ENCODE data around the gene WDR49.
"Not testable (repeated sequence)": the region's sequence is repeated elsewhere in the genome, so short reads cannot be mapped to it uniquely, and the experiment has no call there.

WDR49 gene

GRCh38 chr3:167653760-167654159 is at the start of gene WDR49:
Gene WDR49 (minus strand): TSS chr3:167653942. CDS start chr3:167653425, 517 bp downstream.
- DNase-seq, result no peak

- no peak for DNase-seq
Measured at GRCh38 chr3:167700926-167701325, 47.2 kb upstream of the WDR49 start.

- no peak for DNase-seq
Measured at GRCh38 chr3:167700046-167700445, 46.3 kb upstream of the WDR49 start.

GRCh38 chr3:167694121-167694520 is 40.4 kb upstream of the WDR49 start:
- no peak for DNase-seq

GRCh38 chr3:167691366-167691765 is 37.6 kb upstream of the WDR49 start:
- no peak for DNase-seq

GRCh38 chr3:167684388-167684993 is 30.7 kb upstream of the WDR49 start:
- no peak for DNase-seq

GRCh38 chr3:167679526-167679925 is 25.8 kb upstream of the WDR49 start:
- DNase-seq, result no peak

- DNase-seq, result no peak
Measured at GRCh38 chr3:167675848-167676247, 22.1 kb upstream of the WDR49 start.

- no peak for DNase-seq
Measured at GRCh38 chr3:167673221-167673620, 19.5 kb upstream of the WDR49 start.

- DNase-seq, result no peak
Measured at GRCh38 chr3:167671878-167672427, 18.2 kb upstream of the WDR49 start.

GRCh38 chr3:167669699-167670098 is 16.0 kb upstream of the WDR49 start:
- no peak for DNase-seq

GRCh38 chr3:167668651-167669050 is 14.9 kb upstream of the WDR49 start:
- no peak for DNase-seq

- no peak for DNase-seq
Measured at GRCh38 chr3:167666563-167666962, 12.8 kb upstream of the WDR49 start.

- no peak for DNase-seq
Measured at GRCh38 chr3:167662919-167663400, 9.2 kb upstream of the WDR49 start.

GRCh38 chr3:167657684-167658225 is 4.0 kb upstream of the WDR49 start:
- no peak for DNase-seq

GRCh38 chr3:167656821-167657220 is 3.1 kb upstream of the WDR49 start:
- DNase-seq, result no peak

- DNase-seq, result no peak
Measured at GRCh38 chr3:167653155-167653554, 587 bp downstream of the WDR49 start.

- DNase-seq, result no peak
Measured at GRCh38 chr3:167651826-167652225, 1.9 kb downstream of the WDR49 start.

GRCh38 chr3:167650459-167650858 is 3.3 kb downstream of the WDR49 start:
- DNase-seq, result no peak

- DNase-seq, result no peak
Measured at GRCh38 chr3:167649746-167650145, 4.0 kb downstream of the WDR49 start.

GRCh38 chr3:167644611-167645010 is 9.1 kb downstream of the WDR49 start:
- DNase-seq, result no peak

- DNase-seq, result no peak
Measured at GRCh38 chr3:167631471-167631870, 22.3 kb downstream of the WDR49 start.

GRCh38 chr3:167626490-167626889 is 27.3 kb downstream of the WDR49 start:
- no peak for DNase-seq

GRCh38 chr3:167615030-167615429 is 38.7 kb downstream of the WDR49 start:
- DNase-seq, result no peak

- not testable (repeated sequence) for DNase-seq
Measured at GRCh38 chr3:167614196-167614595, 39.5 kb downstream of the WDR49 start.

Data from left hindlimb (tissue), 1 donor.